Measurements from ENCODE around the gene HAUS2.
"Not testable (repeated sequence)": the region's sequence is repeated elsewhere in the genome, so short reads cannot be mapped to it uniquely, and the experiment has no call there.

The HAUS2 gene

DNA sequence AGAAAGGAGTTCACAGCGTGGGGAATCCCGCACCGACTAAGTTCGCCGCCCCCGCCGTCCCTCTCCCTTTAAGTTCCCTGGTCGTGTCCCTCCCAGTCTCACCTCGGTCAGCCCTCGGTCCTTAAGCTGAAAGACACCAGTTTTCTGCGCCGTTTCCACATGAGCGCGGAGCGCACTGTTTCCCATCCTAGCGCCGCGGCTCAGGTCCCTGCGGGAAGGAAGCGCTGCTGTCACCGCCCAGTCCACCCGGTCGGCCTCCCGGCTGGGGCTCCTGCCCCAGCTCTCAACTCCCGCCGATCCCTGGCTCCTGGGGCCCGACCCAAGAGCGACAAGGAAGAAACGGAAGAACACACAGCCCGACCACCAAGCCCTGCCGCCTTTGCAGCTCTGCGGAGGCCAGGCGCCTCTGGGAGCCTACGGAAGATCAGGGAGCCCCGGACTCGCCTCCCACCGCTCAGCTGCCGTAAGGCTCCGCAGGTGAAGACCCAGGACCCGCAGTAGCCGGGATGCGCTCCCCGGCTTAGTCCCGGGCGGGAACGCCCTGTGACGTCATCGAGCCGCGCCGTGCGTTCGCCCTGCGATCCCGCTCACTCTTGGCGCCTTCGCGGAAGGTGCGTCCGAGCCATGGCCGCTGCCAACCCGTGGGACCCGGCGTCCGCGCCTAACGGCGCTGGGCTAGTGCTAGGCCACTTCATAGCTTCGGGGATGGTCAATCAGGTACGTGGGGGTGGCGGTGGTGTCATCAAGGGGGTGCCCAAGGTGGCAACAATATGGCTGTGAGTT is at the start of gene HAUS2, which contains the start of gene LRRC57:
Gene HAUS2 (plus strand): TSS at position 590 of the 783 bp plus-strand sequence. CDS start 35 bp downstream, at position 625.
Gene LRRC57 (minus strand): TSS at position 545 of the 783 bp plus-strand sequence. CDS start 359 bp downstream, at position 186.
- DNase-seq = peak; percentile 93

DNA sequence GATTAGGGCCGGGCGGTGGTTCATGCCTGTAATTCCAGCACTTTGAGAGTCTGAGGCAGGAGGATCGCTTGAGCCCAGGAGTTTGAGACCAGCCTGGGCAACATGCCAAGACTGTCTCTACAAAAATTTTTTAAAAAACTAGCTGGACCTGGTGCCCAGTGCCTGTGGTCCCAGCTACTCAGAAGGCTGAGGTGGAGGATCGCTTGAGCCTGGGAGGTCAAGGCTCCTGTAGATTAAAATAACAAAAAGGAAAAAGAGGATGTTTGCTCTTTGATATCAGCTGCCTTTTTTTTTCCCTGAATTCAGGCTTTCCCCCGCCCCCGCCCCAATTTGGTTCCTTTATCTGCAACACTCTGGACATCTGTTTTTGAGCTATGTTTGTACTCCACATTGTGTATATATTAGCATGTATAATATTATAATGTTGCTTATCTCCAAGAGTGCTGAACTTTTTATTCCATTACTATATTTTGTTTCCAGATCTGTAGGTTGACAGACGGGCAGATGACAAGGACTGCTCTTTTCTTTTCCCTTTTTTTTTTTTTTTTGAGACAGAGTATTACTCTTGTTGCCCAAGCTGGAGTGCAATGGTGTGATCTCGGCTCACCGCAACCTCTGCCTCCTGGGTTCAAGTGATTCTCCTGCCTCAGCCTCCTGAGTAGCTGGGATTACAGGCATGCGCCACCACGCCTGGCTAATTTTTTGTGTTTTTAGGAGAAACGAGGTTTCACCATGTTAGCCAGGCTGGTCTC is 48.6 kb upstream of the HAUS2 start:
- peak; percentile 89 for DNase-seq

DNA sequence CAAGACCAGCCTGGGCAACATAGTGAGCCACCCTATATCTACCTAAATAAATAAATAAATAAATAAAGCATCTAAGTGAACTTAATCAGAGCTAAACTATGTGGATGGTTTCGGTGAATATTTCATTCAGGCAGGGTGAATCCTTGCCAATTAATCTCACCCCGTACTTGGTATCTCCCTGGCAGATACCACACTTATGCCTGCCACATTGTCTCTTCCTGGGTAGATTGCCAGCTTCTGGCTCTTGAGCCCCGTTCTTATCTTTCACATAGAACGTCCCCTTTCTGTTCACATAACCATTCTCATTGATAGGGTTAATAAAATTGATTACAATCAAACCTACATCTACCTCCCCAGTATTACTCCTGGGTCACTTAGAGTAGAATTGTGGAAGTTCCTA is 46.2 kb upstream of the HAUS2 start:
- peak; percentile 80 for DNase-seq

DNA sequence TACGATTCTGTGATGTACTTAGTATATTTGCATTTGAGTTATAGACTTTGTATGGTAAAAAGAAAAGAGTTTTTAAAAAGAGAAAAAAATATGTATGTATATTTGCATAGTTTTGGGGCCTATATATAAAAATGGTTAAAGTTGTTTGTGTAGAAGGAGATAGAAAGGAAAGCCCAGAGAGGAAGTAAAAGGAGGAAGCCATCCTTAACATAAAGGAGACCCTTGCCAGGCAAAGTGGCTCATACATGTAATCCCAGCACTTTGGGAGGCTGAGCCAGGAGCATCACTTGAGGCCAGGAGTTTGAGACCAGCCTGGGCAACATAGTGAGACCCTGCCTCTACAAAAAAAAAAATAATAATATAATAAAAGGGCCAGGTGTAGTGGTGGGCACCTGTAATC is 44.8 kb upstream of the HAUS2 start:
- no peak for DNase-seq

DNA sequence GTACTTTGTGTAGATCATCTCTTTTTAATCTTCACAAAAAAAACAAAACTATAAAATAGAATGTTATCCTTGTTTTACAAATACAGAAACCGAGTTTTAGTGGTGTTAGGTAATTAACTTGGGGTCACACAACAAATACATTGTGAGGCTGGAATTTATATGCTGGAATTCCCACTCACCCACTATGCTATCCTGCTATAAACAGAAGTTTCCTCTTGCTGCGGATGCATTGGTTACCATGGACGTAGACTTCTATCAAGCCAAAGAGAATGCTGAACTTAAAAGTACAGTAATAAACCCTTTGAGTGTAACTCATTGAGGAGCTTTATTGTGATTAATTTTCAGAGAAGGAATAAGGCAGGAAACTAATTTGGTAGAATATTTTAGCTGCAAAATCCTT is 44.0 kb upstream of the HAUS2 start:
- no peak for DNase-seq

DNA sequence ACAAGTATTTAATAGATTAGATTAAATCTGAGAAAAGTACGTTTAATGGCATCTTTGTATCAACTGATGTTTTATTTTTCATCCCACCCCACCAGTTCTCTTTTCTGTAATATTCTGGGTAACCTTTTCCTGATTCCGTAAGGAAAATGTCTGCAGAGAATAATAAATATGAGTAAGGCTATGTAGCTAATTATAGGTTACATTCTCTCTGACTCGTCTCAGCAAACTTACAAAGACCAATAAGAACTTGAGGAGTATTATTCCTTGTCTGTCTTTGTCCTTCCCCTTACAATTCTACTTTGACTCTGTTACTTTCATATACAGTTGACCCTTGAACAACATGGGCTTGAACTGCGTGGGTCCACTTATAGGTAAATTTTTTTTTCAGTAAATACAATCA is 41.1 kb upstream of the HAUS2 start:
- no peak for DNase-seq

DNA sequence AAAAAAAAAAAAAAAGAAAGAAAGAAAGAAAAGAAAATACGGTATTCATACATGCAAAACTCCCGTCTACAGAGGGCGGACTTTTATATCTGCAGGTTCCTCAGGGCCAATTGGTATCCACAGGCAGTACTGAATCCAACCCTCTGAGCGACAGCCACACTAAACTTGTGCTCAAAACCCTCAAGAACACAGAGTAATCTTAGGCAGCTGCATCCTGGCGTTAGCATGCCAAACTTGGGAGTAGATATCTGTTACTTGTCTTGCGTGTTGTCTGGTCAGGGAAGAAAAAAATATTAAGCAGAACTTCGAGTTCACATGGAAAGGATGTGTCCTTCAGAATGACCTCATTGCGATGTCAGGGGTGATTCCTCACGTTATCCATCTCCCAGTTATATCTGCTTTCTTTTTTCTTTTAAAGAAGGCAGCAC is 40.4 kb upstream of the HAUS2 start:
- DNase-seq = peak; percentile 72

DNA sequence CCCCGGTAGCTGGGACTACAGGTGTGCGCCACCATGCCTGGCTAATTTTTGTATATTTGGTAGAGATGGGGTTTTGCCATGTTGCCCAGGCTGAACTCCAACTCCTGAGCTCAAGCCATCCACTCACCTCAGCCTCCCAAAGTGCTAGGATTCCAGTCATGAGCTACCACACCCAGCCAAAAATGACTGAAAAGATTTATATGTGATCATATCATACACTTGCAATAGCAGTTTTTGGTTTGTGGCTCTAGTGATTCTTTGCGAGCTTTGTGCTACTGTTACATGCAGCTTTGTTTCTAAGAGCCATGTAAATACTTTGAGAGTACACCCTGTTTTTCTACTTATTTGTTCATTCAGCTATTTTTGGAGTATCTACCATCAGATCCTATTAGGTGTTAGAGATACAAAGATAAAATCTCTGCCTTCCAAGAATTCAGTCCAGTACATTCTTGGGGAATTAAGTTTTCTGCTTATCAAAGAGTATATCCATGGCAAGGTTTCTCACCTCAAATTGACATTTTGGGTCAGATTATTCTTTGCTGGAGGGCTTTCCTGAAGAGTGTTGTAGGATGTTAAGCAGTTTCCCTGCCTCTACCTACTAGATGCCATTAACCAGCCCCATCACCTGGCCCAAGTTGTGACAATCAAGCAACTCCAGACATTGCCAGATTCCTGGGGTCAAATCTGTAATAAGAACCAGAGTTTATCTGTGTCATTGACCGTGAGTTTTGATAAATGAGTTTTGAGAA is 38.2 kb upstream of the HAUS2 start:
- DNase-seq = no peak

DNA sequence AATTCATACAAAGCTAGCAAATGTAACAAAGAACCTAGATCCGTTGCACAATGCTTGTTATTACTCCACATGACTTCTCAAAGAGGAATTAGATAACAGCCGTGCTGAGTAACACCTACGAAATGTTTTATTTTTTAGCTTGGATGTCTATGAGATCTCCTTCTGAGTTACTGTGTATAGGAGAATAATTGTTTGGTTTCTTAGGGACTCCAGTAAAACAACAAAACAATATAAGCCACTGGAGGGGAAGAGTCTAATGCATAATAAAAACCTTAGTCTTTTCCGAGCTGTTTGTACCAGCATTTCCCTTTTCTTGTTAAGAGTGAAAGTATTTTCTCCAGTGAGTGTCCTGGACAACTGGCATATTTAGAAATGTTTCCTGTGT is 37.6 kb upstream of the HAUS2 start:
- DNase-seq = peak; percentile 68

DNA sequence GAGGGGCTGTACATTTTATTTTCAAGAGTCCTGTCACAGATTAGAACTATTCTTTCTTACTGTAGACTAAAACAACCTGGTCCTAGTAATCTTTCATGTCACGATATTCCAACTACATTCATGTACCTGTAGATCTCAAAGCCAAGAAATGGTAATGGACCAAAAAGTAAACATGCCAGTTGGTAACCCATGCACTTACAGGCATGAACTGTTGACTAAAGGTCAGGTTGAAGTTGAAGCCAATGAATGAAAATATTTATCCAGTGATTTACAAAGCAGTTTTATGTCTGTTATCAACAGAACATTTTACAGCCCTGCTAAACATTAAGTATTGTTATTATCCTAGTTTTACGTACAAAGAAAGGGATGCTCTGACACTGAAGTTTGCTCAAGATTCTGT is 25.3 kb upstream of the HAUS2 start:
- DNase-seq = no peak

DNA sequence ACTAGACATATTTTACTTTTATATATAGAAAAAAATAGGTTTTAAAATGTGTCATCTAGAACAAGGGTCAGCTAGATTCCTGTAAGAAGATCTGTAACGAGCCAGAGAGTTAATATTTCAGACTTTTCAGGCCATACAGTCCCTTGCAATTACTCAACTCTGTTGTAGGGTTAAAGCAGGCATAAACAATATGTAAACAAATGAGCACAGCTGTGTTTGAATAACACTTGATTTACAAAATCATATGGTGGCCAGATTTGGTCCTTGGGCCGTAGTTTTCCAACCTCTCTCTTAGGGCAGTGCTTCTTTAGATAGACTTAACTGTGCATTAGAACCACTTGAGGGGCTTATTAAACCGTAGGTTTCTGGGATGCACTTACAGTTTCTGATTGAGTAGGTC is 19.7 kb upstream of the HAUS2 start:
- no peak for DNase-seq

DNA sequence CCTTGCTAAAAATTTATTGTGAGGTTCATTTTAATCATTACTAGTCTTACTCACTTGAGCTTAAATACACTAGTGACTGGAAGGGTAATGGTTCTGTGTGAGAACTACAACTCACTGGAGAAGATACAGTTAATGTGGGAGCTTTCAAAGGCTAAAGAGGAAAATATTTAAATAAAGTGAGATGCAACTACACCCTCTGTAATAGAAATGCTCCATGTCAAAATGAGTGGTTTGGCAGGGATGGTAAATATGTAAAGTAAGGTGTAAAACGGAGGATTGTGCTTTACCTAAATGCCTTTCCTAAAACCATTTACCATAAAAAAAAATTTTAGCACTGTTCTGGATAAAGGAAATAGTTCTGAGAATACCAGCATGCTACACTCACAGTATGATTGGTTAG is 15.4 kb upstream of the HAUS2 start:
- DNase-seq = no peak

DNA sequence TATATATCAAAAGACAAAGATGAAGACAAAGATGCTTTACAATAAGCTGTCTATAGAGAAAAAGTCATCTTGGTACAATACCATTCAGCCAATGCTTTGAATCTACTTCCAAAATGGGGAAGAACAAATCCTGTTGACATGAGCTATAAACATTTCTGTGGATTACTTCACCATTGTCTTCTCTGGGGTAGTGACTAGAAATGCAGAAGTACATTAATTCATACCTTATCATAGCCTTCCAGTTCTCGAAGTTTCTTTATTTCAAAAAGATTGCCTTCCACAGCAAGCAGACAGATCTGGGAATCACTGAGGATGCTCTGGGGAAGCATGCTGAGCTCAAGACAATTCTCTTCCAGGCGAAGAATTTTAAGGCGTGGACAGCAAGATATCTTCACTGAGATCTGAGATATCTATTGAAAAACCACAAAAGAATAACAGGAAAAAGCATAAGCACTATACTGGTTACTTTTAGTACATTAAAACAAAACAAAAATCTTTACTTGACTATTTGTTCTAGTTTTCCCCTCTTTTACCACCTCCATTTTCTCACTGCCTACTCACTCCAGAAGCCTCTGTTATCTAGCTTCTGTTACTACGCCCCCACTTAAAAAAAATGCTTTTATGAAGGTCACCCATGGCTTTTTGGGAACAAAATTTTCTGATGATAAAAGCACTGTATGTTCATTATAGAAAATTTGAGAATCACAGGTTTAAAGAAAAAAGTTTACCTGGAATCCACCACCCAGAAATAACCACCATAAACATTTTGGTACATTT is 3.6 kb upstream of the HAUS2 start:
- peak; percentile 70 for DNase-seq

DNA sequence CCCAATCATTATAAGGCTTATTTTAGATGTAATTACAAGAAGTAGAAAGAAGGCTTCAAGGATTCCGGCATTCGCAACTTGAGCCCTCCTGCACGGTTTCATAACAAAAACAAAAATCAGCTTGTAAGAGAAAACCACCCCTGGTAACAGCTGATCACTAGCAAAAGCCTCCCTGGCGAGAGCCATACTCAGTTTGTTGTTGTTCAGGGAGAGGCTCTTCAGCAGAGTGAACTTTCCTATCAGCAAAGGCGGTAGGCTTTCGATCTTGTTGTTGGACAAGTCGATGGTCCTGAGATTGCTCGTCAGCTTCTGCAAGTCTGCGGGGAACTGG is 755 bp upstream of the HAUS2 start:
- no peak for DNase-seq

DNA sequence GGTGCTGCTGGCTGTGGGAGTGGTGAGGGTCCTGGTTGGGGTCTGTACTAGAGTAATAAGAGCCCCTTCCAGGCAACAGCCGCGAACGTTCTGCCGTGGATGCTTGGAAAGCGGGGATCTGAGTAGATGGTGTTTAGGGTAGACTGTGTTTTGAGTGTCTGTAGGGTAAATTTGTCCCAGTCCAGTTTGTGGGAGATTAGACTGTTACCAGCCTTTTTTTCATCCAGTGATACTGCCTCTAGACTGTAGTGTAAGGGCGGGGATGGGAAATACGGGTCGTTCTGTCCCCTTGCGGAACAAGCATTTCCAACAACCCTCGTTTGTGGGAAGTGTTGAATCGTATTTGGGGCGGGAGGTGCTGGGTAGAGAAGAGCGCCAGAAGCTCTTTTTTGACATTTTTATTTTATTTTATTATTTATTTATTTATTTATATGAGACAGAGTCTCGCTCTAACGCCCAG is 424 bp downstream of the HAUS2 start:
- DNase-seq = peak; percentile 88

DNA sequence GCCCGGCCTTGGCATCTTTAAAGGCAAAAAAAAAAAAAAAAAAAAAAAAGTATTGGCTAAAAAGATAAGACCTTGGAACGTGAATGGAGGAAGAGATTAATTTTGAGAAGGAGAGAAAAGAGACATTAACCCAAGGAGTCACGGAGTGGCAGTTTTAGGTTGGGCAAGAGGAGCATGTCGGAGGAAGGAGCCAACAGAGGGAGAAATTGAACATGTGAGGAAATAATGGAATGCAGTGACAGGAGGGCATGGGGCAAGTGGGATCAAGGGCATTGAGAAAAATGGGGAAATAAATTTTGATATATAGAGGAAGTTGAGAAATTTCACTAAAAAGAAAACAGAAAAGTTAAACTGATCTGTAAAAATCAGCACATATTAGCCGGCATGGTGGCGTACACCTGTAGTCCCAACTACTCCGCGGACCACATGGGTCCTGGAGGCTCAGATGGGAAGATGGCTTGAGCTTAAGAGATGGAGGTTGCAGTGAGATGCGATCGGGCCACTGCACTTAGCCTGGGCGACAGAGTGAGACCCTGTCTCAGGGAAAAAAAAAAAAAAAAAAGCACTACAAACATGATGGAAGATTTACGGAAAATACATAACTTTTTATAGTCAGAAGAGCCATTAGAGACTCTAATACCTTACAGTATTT is 1.2 kb downstream of the HAUS2 start:
- peak; percentile 71 for DNase-seq

DNA sequence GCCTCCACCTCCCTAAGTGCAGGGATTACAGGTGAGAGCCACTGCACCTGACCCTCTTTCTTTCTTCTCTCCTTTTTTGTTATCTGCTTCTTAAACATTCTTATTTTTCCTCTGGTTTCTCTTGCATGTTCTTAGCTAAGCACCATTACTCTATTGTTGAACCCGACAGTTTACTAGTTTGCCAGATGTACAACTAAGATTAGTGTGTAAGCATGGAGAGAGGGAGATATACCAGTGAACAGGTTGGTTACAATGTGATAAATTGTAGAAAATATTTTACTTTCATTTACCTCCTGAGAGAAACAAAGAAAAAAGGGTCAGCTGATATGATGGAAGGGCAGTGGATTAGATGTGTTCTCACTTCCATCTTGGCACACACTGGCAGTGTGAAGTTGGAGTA is 4.9 kb downstream of the HAUS2 start:
- peak; percentile 40 for DNase-seq

DNA sequence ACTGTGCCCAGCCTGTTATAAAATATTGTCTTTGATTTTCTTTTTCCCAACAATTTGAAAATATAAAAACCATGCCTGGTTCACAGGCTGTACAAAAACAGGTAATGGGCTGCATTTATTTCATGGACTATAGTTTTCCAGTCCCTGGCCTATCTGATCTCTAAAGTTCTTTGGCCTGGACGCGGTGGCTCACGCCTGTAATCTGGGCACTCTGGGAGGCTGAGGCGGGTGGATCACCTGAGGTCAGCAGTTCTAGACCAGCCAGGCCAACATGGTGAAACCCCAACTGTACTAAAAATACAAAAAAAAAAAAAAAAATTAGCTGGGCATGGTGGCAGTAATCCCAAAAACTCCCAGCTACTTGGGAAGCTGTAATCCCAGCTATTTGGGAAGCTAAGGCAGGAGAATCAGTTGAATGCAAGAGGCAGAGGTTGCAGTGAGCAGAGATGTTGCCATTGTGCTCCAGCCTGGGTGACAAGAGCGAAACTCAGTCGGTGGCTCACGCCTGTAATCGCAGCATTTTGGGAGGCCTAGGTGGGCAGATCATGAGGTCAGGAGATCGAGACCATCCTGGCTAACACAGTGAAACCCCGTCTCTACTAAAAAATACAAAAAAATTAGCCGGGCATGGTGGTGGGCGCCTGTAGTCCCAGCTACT is 8.0 kb downstream of the HAUS2 start:
- not testable (repeated sequence) for DNase-seq

DNA sequence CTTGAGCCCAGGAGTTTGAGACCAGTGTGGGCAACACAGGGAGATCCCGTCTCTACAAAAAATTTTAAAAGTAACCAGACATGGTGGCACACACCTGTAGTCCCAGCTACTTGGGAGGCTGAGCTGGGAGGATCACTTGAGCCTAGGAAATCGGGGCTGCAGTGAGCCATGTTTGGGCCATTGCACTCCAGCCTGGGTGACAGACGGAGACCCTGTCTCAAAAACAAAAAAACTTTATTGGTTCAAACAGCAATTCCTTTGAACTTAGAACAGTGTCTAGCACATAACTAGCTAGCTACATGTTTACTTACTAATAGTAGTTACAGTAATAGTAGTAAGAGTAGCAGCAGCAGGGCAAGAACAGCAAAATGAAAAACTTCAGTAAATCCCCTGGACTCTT is 10.1 kb downstream of the HAUS2 start:
- DNase-seq = no peak

DNA sequence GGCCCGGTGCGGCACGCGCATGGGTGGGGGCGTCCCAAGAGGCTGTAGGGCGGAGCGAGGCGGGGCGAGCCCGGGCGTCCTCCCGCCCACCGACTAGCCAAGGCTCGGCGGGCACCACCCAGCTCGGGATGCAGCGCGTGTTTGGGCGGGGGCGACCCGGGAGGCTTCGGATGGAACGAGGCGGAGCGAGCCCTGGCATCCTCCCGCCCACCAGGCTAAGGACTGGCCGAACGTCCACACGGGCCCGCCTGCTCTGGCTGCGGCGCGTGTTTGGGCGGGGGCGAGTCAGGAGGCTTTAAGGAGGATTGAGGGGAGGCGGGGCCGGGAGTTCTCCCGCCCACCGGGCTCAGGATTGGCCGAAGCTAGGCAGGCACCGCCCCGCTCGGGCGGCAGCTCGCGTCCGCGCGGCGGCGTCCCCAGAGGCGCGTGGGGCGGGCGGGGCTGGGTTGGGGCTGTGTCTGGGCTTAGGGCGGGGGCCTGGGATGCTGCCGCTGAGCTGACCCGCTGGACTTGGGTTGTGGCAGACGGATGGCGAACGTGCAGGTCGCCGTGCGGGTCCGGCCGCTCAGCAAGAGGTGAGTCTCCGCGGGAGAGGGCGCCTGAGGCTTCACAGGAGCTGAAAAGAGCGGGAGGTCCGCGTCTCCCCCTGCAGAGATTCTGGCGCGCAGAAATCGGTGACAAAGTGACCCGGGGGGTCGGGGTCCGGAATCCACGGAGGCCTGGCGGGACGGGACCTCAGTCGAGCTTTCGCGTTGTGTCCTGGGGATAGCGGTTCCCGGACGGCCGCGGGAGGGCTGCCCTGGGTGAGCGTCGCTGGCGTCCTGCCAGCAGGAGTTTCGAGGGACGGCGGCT is 26.8 kb downstream of the HAUS2 start, which contains the start of gene STARD9:
Gene STARD9 (plus strand): TSS at position 419 of the 852 bp plus-strand sequence. CDS start 110 bp downstream, at position 529.
- DNase-seq = peak; percentile 99

Data from hematopoietic multipotent progenitor cell treated with erythropoietin and hydrocortisone succinate and interleukin-3 and kit ligand, for 4 days (in vitro differentiated cells).